Measurements from ENCODE around the gene RIBC1.
"Not testable (repeated sequence)": the region's sequence is repeated elsewhere in the genome, so short reads cannot be mapped to it uniquely, and the experiment has no call there.

The RIBC1 gene

GRCh38 chrX:53435997-53436396, 13.3 kb downstream of the RIBC1 start:
- peak; percentile 85 for DNase-seq (ENCODE audit: low spot score)

DNA sequence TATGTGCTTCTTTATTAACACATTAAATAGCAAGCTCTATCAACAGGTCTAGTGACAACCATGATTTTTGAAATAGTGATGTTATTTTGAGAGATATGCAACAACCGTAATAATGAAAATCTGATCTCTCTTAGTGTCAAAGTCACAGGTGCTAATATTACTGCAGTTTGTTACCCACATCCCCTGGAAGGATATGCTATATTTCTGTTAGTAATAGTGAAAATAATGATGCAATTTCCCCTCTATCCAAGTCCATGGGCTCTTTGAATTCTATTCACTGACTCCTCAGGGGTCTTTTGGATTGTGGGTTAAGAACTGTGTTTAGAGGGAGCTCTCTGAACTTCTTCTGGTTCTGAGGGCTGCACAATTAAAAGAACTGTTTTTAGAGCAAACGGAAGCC, 14.5 kb downstream of the RIBC1 start:
- peak; percentile 67 for DNase-seq (ENCODE audit: low spot score)

GRCh38 chrX:53438174-53438831, 15.6 kb downstream of the RIBC1 start:
- peak; percentile 24 for DNase-seq (ENCODE audit: low spot score)

- DNase-seq (ENCODE audit: low spot score) = no peak
Measured at GRCh38 chrX:53438832-53439230, 16.2 kb downstream of the RIBC1 start.

- DNase-seq (ENCODE audit: low spot score) = no peak
Measured at GRCh38 chrX:53440101-53440500, 17.4 kb downstream of the RIBC1 start.

- DNase-seq (ENCODE audit: low spot score) = peak; percentile 55
Measured at GRCh38 chrX:53440621-53441517, 18.2 kb downstream of the RIBC1 start.

GRCh38 chrX:53441531-53442321, 19.1 kb downstream of the RIBC1 start:
- peak; percentile 87 for DNase-seq (ENCODE audit: low spot score)

DNA sequence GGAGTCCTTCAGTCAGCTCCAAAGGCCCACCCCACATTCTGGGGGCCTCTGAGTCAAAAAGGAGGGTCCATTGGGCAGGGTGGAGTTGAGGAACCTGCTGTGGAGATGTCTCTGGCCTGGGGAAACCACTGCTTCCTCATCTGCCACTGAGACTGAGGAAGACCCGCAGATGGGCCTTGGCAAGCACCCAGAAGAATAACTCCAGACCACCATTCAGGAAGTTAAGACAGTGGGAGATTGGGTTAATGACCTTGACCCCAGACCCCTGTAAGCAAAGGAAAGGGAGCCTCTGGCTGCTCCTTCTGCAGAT, 19.6 kb downstream of the RIBC1 start:
- no peak for DNase-seq (ENCODE audit: low spot score)

DNA sequence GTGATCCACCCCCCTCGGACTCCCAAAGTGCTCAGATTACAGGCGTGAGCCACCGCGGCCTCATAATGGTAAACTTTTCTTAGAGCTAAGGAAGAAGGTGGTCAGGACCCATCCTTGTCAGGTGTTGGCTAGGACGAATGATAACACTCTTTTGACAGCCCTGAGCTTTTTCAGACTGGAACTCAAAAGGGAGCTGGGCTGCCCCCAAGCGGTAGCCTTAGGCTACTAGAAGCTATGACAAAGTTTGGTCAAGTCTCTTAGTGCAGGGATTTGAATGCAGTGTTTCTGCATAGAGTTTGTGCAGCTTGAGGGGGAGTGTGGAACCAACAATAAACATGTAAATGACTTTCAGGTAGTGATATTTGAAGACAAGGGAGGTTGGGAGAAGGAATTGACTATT, 23.3 kb downstream of the RIBC1 start:
- peak; percentile 58 for DNase-seq (ENCODE audit: low spot score)

DNA sequence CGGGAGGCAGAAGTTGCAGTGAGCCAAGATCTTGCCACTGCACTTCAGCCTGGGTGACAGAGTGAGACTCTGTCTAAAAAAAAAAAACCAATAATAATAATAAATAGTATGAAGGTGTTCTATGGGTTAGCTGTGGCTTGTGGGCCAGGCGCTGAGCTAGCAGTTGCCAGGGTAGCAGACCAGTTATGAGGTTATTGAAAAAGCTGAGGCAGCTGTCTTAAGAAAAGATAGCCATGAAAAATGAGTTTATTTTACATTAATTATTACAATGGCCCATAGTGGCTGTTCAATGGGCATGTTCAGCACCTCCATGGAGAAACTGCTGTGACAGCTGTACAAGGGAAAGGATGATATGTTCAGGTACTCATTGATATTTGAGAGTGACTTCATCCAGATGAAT, 24.8 kb downstream of the RIBC1 start:
- no peak for DNase-seq (ENCODE audit: low spot score)

- DNase-seq (ENCODE audit: low spot score) = no peak
Measured at GRCh38 chrX:53449632-53450031, 27.0 kb downstream of the RIBC1 start.

GRCh38 chrX:53452812-53453211, 30.1 kb downstream of the RIBC1 start:
- DNase-seq (ENCODE audit: low spot score) = no peak

- DNase-seq (ENCODE audit: low spot score) = no peak
Measured at GRCh38 chrX:53456254-53456653, 33.6 kb downstream of the RIBC1 start.

DNA sequence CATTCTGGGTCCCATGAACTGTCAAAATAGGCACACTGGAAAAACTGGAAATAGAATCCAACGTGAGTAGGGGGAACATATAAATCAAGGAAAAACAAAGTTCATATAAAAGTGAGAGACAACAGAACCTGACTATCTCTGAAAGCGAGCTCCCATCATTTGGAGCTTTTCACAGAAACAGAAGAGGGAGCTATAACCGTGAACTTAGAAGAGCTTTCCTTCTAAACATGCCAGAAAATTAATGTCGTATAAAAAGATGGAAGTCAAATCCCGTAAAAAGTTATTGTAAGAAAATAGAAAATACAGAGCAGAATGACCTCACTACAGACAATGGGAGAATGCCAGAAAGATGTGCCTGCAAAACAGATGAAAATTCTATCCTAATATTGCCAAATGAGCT, 35.4 kb downstream of the RIBC1 start:
- no peak for DNase-seq (ENCODE audit: low spot score)

GRCh38 chrX:53468659-53469058, 46.0 kb downstream of the RIBC1 start:
- not testable (repeated sequence) for DNase-seq (ENCODE audit: low spot score)

- no peak for DNase-seq (ENCODE audit: low spot score)
Measured at GRCh38 chrX:53471346-53471745, 48.7 kb downstream of the RIBC1 start.

DNA sequence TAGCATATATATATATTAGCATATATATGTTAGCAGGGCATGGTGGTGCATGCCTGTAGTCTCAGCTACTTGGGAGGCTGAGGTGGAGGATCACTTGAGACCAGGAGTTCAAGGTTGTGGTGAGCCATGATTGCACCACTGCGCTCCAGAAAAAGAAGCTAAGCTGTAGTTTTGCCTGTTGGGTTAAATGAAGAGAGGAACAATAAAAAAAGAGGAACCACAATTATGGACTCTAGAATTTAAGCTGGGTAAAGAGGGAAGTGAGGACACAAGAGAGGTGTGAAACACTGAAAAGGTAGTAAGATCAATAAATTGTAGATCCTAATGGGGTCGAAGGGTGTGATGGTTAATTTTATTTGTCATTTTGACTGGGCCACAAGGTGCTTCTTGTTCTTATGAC, 52.0 kb downstream of the RIBC1 start:
- no peak for DNase-seq (ENCODE audit: low spot score)

GRCh38 chrX:53476371-53476770, 53.7 kb downstream of the RIBC1 start:
- DNase-seq (ENCODE audit: low spot score) = no peak

DNA sequence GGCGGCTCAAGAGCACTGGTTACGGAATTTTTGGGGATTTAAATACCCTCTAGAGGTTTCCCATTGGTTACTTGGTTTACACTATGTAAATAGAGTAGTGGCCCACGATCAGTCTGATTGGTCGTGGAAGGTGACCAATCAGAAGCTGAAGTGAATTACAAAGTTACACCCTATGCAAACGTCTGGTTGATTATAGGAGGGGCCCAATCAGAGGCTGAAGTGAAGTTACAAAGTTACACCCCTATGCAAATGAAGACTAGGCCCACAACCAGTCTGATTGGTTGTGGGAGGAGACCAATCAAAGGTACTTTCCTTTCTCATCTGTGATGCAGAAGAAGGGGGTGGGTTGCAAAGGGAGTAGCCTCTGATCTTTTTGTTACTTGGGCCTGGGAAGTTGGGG, 56.6 kb downstream of the RIBC1 start:
- DNase-seq (ENCODE audit: low spot score) = no peak
